Large intestine (tissue), 3 donors: ENCODE results near the gene EPHA2. TPM values are rescaled to one million over a fixed set of nuclear protein-coding genes. Genes with fewer than 3 reads are reported as not detected.

Experiments used
- DNase-seq, 2 donors: peaks; one replicate each; pipeline versions ENCODE4 v3.0.0 to v3.0.0-alpha.2; 2013
- H3K27ac ChIP-seq: one replicate; pipeline ENCODE4 v1.5.1; 2013; ENCODE audit warnings: low read length
- H3K27me3 ChIP-seq: 2 replicates; pipeline ENCODE4 v1.6.1; 2013; ENCODE audit warnings: low read length; ENCODE audit not compliant: control insufficient read depth, insufficient read depth
- H3K36me3 ChIP-seq: 2 replicates; pipeline ENCODE4 v1.6.1; 2013; ENCODE audit warnings: low read length; ENCODE audit not compliant: control insufficient read depth, insufficient read depth
- H3K4me1 ChIP-seq: one replicate; pipeline ENCODE4 v1.6.1; 2013; ENCODE audit warnings: low read length; ENCODE audit not compliant: control insufficient read depth, insufficient read depth
- H3K4me3 ChIP-seq: one replicate; pipeline ENCODE4 v1.5.1; 2013; ENCODE audit warnings: low read length
- H3K9me3 ChIP-seq: one replicate; pipeline ENCODE4 v1.6.1; 2013; ENCODE audit warnings: mild to moderate bottlenecking, low read depth, low read length, moderate library complexity; ENCODE audit not compliant: control insufficient read depth
- WGBS: methylation state at CpG from one replicate; pipeline ENCODE4 v1.1.5; 2013; ENCODE audit warnings: low lambda C conversion rate; ENCODE audit not compliant: insufficient coverage; 5-methylcytosine and 5-hydroxymethylcytosine counted together
- polyA plus RNA-seq: library from polyadenylated mRNA; unstranded; fragments of 120-200 nt; gene quantifications from one replicate; pipeline ENCODE4 v1.2.1, GENCODE V29; 2013

Gene EPHA2
- polyA plus RNA-seq, 1 donor, result 18.5 TPM

DNA sequence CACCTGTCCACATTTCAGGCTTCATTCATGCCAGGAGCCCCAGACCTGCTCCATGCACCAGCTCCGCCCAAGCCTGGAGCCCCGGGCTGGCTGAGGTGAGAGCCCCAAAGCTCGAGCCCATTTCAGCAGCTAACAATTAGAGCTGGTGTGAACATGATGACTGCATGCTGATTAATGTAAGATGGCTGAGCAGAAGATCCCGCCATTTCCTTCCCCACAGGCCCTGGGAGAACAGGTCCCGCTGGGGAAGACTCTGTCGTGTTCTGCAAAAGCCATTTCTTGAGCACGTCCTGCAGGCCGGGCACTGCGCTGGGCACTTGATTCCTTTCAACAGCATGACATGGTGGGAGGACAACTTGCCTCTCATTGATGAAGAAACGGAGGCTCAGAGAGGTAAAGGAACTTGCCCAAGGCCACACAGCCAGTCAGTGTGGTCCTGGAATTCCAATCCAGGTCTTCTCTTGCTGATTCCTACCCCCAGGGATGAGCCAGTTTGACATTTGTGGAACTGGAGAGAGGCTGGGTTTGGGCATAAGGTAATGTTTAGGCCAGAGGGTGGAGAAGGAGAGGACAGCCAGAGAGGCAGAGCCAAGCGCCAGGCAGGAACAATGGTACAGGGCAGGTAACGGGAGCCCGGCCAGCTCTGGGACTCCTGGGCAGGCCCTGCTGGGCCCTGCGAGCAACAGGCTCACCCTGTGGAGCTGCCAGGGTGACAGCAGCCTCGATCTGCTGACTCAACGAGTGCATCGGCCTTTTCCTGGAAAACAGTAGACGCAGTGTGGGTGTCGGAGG is 28.1 kb upstream of the EPHA2 start:
- no CpG with 5 or more reads among the region's 19 CpGs for WGBS
- DNase-seq, result no peak

DNA sequence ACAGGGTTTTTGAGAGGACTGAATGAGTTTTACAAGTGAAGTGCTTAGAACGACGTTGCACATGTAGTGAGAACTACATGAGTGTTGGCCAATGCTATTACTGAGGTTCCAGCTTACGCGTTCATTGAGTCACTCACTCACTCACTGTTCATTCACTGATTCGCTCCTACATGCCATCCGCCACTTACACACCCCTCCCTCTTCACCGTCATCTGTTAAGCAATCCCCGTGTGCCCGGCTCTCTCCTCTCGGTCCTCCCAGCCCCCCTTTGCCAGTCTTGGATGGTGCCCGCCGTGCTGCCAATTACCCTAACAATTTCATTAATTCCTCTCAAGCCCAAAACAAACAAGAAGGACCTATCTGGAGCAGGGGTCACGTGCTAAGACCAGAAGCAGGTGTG is 27.3 kb upstream of the EPHA2 start:
- WGBS, result 93% methylated on average over 4 of the region's 13 CpGs
- Histone ChIP-seq H3K4me1 (peaks cover 26% of the 10 kb centered on the region), H3K36me3 (no peaks in the 10 kb centered on the region), H3K27me3 (no peaks in the 10 kb centered on the region), H3K9me3 (no peaks in the 10 kb centered on the region), H3K4me3 (no peak overlapping the region), H3K27ac (no peak overlapping the region)
- no peak for DNase-seq

More for the DNA sequence above, 28.1 kb upstream of the EPHA2 start:
- Histone ChIP-seq H3K4me3 (no peak overlapping the region), H3K4me1 (peaks cover 25% of the 10 kb centered on the region), H3K27me3 (no peaks in the 10 kb centered on the region), H3K36me3 (no peaks in the 10 kb centered on the region), H3K27ac (no peak overlapping the region), H3K9me3 (no peaks in the 10 kb centered on the region)

DNA sequence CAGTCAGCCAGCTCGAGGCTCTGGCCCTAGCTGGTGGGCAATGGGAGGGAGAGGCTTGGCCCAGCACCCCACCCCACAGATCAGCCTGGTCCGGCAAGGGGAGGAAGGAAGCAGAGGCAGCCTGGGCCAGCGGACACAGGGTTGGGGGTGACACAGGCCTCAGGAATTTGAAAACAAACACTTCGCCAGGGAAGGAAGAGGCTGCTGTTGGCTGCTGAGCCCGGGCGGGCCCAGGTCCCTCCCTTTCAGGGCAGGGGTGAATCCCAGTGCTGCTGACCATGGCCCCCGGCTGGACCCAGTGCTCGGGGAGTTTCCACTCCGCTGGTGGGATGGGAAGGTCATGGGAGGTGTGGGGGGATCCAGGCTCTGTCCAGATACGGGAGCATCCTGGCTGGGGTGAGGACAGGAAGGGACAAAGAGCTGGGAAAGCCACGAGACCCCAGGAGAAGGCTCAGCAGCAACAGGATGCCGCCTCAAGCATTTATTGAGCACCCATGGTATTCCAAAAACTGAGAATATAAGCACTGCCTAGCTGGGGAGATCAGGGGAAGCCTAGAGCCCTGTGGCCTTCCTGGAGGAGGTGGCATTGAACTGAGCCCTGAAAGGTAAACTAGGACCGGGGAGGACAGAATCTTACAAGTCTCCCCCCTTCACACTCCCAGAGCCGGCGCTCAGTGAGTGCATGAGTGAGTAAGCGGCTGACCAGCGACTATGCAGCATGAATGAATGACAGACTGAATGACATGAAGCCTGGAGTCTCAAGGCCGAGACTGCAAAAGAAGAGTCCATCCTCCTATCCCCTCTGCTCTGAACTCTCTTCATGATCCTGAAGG is 26.2 kb upstream of the EPHA2 start:
- Histone ChIP-seq H3K27ac (peak overlapping the region; percentile 82), H3K27me3 (no peaks in the 10 kb centered on the region), H3K4me3 (no peak overlapping the region), H3K4me1 (peaks cover 27% of the 10 kb centered on the region), H3K36me3 (no peaks in the 10 kb centered on the region), H3K9me3 (no peaks in the 10 kb centered on the region)
- WGBS, result no CpG with 5 or more reads among the region's 18 CpGs
- peak in 1 of 2 donors; percentile 60 for DNase-seq

DNA sequence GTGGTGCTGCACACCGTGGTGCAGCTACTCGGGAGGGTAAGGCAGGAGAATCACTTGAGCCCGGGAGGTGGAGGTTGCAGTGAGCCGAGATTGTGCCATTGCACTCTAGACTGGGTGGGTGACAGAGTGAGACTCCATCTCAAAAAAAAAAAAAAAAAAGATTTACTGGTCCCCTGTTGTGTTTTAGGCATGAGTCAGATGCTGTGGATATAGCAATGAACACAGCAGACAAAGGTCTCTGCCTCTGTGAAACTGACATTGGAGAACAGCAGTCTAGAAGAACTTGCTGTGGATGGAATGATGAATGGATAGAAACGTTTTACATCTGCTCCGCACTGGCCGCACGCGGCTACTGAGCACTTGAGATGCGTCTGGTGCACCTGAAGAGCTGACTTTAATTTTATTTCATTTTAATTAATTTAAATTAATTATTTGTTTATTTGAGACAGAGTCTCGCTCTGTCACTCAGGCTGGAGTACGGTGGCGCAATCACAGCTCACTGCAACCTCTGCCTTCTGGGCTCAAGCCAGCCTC is 24.5 kb upstream of the EPHA2 start:
- DNase-seq, result no peak
- no CpG with 5 or more reads among the region's 13 CpGs for WGBS
- H3K4me1 ChIP-seq, result peaks cover 41% of the 10 kb centered on the region
- no peaks in the 10 kb centered on the region for H3K36me3 ChIP-seq
- no peaks in the 10 kb centered on the region for H3K9me3 ChIP-seq
- no peaks in the 10 kb centered on the region for H3K27me3 ChIP-seq
- no peak overlapping the region for H3K4me3 ChIP-seq
- no peak overlapping the region for H3K27ac ChIP-seq

DNA sequence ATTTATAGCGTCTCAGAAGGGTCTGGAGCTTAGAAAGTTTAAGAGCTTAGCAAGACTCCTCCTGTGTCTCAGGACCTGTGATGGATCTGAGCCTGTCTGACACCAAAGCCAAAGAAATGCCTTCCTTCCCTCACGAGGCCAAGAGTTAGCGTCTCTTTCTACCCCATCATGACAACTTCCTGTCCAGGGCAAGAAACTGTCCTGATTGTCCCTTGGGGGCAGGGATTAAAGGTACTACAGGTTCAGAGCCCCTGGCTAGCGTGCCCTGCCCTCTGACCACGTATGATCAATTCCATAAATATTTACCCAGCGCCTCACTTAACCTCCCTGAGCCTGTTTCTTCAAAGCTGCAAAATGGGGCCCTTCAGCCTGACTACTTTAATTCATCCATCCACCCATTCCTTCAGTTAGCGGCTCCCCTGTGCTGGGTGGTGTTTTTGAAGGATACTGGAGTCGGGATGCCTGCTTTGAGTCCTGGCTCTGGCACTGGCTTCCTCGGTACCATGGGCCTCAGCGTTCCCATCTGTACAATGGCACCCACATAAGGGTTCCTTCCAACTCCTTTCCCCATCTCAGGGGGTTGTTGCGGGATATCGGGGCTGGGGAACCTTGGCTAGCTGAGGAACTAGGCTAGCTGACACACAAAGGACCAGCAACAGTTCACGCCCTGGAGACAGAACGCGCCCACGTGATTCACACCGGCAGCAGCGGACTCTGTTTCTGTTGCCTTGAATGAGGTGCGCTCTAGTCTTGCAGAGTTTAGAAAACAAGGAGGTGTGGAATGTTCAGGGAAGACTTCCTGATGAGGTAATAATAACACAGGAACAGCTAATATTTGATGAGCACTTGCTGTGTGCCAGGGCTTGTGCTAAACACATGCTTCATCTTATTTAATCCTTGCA is 23.0 kb upstream of the EPHA2 start:
- Histone ChIP-seq H3K4me3 (no peak overlapping the region), H3K4me1 (peaks cover 55% of the 10 kb centered on the region), H3K27me3 (no peaks in the 10 kb centered on the region), H3K27ac (peak overlapping the region; percentile 62), H3K9me3 (no peaks in the 10 kb centered on the region), H3K36me3 (no peaks in the 10 kb centered on the region)
- WGBS, result no CpG with 5 or more reads among the region's 19 CpGs
- DNase-seq, result peak in 1 of 2 donors; percentile 83

DNA sequence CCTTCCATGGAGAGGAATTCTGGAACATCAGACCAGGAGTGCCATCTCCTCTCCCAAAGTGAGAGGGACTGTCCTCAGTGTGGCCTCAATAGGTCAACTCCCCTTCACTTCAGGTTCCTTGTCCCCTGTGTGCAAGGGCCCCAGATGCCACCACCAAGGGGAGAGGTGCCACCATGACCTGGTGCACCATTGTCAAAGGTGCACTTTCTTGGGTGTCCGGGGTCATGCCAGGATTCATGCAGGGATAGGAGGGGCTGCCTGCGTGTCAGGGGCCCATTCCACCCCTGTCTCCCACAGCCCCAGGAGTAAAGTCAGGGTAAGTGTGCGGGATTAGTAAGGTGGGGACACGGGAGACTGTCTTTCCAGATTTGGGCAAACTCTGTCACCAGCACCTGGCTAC is 21.4 kb upstream of the EPHA2 start:
- Histone ChIP-seq H3K4me1 (peaks cover 66% of the 10 kb centered on the region), H3K27me3 (no peaks in the 10 kb centered on the region), H3K9me3 (no peaks in the 10 kb centered on the region), H3K27ac (peak overlapping the region; percentile 65), H3K36me3 (no peaks in the 10 kb centered on the region), H3K4me3 (no peak overlapping the region)
- peak in 1 of 2 donors; percentile 5 for DNase-seq
- WGBS, result no CpG with 5 or more reads among the region's 4 CpGs

DNA sequence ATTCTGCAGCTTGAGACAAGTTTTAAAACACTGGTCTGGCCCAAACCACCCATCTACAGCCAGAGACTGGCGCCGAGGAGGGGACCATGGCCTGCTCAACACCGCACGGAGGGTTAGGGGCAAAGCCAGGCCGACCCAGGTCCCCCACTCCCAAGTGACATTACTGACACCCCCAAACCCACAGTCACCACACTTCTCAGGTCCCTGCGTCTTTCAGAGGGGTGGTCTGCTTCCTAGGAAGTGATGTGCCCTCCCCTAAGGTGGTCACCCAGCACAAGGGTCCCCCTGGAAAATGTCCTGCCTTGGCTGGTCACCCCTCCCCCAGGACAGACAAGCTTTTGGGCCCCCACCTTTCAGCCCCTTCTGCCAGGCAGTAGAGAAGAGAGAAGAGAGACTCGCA is 20.8 kb upstream of the EPHA2 start:
- WGBS, result no CpG with 5 or more reads among the region's 7 CpGs
- Histone ChIP-seq H3K4me1 (peaks cover 66% of the 10 kb centered on the region), H3K27ac (peak overlapping the region; percentile 65), H3K9me3 (no peaks in the 10 kb centered on the region), H3K4me3 (no peak overlapping the region), H3K27me3 (no peaks in the 10 kb centered on the region), H3K36me3 (no peaks in the 10 kb centered on the region)
- DNase-seq, result no peak

DNA sequence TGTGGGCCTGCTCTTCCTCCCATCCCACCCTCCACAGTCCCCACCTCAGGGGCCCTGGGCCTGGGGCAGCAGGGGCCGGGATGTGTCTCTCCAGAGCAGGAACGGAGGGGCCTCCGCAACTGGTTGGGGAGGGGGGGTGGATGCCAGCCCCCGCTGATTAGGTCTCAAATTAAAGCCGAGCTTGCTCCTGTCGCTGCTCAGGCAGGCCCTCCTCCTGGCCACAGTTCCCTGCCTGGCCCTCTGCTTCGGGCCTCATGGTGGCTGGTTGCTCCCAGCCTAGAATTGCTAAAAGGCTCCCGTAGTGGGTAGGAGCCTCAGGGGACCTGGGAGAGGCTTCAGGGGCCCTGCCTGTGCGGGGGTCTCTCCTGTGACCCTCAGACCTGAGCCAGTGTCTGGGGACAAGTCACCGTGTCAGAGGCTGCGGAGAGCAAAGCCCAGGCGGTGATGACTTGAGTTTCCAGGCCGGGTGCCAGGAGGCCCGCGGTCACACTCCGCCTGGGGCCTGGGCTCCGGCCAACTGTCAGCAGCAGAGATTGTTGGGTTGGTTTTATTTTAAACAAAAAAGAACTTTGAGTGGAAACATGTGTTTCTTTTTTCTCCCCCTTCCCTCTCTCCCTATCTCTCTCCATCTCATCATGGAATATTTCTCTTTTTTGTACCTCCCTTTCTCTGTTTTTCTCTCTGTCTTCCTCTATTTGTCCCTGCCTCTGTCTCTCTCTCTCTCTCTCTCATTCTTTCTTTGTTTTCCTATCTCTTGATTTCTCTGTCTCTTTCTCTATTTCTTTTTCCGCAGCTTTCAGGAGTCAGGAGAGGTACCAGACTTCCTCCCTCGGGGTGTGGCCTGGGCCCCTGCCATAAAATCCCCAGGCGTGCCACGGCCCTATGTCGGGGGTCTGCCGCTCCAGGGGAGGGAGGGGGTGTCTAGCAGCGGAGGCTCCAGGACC is 20.0 kb upstream of the EPHA2 start:
- Histone ChIP-seq H3K9me3 (no peaks in the 10 kb centered on the region), H3K4me1 (peaks cover 69% of the 10 kb centered on the region), H3K27ac (peak overlapping the region; percentile 65), H3K27me3 (no peaks in the 10 kb centered on the region), H3K4me3 (no peak overlapping the region), H3K36me3 (no peaks in the 10 kb centered on the region)
- 80% methylated on average over 1 of the region's 24 CpGs for WGBS
- peak in 1 of 2 donors; percentile 77 for DNase-seq

DNA sequence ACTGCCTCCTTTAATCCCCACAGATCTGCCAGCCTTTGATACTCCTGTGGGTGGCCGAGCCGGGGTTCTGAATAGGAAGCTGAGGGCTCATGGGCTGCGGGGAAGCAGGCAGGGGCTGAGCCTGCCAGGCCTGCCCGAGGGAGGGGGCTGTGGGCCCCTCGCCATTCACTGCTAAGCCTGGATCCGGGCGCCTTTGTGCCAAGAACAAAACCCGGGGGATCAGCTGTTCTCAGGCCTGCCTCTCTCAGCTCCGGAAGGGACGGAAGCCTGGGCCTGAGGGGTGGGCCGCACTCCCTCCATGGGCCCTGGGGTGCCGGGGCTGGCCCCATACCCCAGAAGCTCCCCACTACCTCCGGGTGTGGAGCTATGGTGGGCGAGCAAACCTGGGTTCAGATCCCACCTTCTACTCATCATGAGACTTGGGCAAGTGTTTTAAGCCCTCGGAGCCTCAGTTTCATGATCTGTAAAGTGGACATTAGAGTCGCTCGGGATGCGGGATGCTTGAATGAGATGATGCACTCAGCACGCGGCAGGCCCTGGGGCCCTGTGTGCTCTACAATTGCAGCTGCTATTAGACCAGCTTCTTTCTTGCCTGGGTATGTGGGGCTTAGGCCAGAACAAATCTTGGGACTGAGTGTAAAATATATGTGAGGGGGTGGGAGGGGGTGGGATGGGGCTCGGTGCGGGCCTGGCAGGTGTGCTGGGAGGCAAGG is 19.2 kb upstream of the EPHA2 start:
- H3K4me1 ChIP-seq, result peaks cover 69% of the 10 kb centered on the region
- peak overlapping the region; percentile 65 for H3K27ac ChIP-seq
- WGBS, result no CpG with 5 or more reads among the region's 22 CpGs

More for the DNA sequence above, 19.2 kb upstream of the EPHA2 start:
- Histone ChIP-seq H3K4me3 (no peak overlapping the region), H3K36me3 (no peaks in the 10 kb centered on the region), H3K27me3 (no peaks in the 10 kb centered on the region), H3K9me3 (no peaks in the 10 kb centered on the region)
- DNase-seq, result no peak
